ENCODE measurements around the gene YOD1.
A peak's percentile ranks its signal among the peaks of the same experiment; 100 is the strongest.

The YOD1 gene

DNA sequence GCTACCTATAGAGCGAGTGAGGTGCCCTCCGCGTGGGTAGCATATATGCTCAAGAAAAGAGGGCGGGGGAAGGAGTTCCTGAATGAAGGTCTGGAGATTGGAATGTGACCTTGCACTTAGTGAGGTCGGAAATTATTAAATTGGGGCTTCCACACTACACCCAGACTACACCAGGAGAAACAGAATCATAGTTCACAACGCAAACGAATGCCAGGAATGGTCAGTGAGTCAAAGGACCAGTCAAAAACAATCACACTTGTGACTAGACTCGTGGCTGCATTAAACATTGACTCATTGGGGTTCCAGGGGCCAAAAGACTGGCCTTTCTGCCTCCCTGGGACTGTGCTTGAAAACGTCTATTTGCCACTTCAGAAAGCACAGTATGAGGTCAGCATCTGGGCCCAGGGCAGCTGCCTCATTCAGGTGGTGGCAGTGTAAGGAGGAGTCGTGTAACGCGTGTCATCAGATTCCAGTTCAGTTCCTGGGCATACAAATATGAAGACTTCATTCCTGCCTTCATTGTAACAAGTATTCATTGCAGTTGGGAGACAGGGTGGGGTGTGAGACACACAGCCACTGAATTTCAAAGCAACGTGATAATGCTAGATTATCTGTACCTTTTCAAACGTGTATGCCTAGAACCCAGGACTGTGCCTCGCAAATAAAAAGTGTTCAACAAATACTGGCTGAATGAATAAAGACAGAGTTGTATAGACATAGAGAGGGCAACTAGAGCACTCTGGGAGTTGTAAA, at the start of gene YOD1:
TSS of gene YOD1 (minus strand) at position 18 of the 753 bp plus-strand sequence. CDS start 178 bp downstream, outside the sequence.
- no peak for DNase-seq

- no peak for DNase-seq
Measured at GRCh38 chr1:207097871-207098324, 46.9 kb upstream of the YOD1 start.

GRCh38 chr1:207093944-207094343, 42.9 kb upstream of the YOD1 start:
- no peak for DNase-seq

DNA sequence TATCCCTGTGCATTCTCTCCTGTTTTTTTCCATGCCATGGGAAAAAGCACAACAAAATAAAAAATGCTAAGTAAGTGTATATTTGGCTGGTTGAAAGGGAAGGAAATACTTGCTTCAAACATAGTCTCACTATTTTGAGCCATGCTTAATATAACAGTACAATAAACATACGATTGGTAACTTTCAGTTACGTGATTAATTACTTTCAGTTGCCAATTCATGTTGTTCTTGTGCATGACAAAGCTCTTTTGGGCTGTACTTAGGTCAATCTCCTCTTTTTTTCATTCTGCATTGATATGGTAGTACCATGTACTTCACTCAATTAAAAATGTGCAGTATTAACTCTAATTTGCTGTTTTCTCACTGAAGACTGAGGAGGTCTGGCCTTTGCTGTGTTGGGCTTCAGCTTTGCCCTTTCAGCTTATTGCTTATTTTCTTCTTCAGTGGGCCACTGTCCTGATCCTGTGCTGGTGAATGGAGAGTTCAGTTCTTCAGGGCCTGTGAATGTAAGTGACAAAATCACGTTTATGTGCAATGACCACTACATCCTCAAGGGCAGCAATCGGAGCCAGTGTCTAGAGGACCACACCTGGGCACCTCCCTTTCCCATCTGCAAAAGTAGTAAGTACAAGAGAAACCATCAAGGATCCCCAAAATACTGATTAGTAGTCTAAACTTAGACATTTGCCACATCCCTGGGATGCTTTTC, 40.3 kb upstream of the YOD1 start:
- DNase-seq = no peak

DNA sequence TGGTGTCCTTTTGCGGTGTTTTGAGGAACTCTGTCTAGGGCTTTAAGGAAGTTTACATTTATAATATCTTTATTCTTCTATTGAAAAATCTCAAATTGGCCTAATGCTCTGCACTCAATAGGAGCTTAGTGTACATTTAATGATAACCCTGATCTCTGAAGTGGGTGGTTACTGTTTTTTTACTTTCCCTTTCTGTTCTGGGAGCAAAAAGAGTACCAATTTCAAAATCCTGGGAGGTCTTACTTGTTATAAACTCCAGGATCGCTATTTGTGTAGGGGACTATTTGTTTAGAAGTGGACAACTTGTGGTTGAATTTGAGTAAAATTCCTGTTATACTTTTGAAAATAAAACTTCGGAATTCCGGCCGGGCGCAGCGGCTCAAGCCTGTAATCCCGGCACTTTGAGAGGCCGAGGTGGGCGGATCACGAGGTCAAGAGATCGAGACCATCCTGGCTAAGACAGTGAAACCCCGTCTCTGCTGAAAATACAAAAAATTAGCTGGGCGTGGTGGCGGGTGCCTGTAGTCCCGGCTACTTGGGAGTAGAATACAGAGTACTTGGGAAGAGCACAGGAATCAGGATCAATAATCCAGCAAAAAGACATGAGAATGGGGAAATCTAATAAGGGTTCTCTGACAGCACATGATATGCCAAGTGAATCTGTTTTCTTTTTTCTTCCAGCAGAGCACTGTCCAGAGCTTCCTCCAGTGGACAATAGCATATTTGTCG, 38.8 kb upstream of the YOD1 start:
- DNase-seq = no peak

GRCh38 chr1:207088701-207089626, 38.0 kb upstream of the YOD1 start, which contains the start of gene C4BPB:
Gene C4BPB, plus strand, starts transcription at chr1:207088860. Its CDS starts 672 bp downstream, at chr1:207089532.
- no peak for DNase-seq

DNA sequence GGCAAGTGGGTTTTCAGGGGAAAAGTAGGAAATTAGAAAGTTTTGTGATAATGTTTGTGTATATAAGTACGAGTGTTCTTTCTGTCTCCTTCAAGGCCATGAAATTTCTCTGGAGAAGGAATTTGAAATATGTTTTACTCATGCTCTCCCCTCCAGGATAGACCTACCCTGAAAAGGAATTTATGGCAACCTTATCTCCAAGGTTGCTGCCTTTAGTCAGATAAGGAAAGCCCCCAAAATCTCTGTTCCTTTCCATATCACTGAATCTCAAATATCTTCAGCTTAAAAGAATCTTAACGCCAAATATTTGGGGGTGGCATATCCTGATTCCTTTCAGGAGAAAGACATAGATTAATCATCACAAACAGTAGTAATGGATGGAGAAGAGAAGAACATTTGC, 37.2 kb upstream of the YOD1 start:
- DNase-seq = no peak

DNA sequence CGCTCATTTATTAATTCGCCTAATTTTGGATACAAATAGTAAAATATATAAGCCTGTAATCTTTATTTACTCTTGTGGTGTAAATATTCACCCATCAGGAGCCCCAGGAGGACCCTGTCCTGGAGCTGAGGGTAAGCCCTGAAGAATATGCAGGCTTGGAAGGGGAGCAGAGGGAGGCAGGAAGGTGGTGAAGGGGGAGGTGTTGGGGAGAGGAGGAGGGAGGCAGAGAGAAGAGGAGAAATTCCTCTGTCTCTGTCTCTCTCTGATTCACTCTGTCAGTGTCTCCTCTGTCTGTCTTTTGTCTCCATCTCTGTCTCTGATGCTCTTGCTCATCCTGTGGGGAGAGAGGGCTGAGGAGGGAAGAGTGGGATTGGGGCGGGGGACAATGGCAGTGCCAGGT, 34.9 kb upstream of the YOD1 start:
- no peak for DNase-seq

DNA sequence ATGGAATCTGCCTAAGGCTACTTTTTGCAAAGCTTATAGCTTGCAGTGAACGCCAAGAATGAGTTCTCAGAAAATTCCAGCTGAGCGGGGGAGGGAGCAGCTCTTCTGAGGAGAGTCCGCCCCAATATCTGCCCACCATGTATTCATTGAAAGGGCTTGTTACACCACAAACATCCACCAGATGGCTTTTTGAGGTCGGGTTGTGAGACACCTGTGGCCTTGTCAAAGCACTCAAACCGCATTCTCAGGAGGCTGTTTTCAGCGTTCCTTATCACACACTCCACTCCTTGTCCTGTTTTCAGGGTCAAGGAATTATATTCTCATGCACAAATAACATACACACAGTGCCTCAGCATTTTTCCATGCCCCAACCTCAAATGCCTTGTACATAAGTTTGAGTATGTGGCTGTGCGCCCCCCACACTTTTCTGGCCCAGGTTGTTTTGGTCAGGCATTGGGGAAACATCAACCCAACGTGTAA, 33.7 kb upstream of the YOD1 start:
- no peak for DNase-seq

GRCh38 chr1:207084232-207084631, 33.2 kb upstream of the YOD1 start:
- no peak for DNase-seq

DNA sequence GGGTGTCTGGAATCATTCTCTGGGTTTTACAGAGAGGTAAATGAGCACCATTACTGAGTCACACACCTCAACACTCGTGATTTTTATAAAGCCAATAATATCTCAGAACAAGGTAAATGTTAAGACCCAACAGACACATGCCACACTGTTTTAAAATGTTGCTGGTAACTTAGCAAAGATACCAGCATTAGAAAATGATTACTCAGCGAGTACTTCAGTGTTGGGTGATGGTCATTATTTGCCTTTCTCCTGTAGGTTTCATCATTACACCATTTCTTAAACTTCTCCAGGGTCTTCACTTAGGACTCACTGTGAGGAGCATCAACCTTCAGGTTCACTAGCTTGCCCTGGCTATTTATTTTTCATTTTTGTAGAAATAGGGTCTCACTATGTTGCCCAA, 30.8 kb upstream of the YOD1 start:
- no peak for DNase-seq

DNA sequence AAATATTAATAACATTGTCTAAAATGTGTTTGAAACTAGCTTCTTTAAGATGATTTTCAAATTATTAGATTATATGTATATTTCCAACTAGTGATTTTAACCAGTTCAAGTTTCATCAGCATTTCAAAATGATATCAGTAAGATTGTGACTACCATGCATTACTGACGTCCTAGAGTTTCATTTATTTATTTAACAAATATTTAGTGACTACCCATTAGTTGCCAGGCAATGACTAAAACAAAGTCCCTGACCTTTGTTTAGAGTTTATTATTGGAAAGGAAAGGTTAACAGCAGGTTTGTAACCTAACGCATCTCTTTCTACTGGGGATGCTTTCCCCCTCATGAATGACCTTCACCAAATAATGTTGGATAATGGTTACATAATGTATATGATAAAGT, 30.1 kb upstream of the YOD1 start:
- DNase-seq = no peak

GRCh38 chr1:207079706-207080241, 28.8 kb upstream of the YOD1 start:
- no peak for DNase-seq

- DNase-seq = no peak
Measured at GRCh38 chr1:207078578-207079132, 27.6 kb upstream of the YOD1 start.

GRCh38 chr1:207077470-207078377, 26.7 kb upstream of the YOD1 start:
- DNase-seq = peak; percentile 3

DNA sequence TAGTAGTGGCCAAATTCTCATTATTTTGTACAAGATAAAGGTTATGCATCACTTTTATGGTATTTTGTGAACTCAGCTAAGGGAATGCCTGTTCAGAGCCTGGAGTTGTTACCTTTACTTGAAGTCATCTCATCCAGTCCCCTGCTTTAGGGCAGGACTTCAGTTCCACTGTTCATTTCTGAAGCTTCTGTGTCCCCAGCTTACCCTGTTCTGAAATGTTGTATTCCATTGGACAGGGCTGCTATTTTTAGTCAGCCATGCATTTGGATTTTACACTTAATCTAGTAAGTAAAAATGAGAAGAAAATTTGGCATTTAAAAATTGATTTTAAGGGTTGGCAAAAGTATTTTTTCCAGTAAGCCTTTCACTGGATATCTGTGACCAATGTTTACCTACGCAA, 26.0 kb upstream of the YOD1 start:
- no peak for DNase-seq

GRCh38 chr1:207076181-207076955, 25.4 kb upstream of the YOD1 start:
- DNase-seq = no peak

DNA sequence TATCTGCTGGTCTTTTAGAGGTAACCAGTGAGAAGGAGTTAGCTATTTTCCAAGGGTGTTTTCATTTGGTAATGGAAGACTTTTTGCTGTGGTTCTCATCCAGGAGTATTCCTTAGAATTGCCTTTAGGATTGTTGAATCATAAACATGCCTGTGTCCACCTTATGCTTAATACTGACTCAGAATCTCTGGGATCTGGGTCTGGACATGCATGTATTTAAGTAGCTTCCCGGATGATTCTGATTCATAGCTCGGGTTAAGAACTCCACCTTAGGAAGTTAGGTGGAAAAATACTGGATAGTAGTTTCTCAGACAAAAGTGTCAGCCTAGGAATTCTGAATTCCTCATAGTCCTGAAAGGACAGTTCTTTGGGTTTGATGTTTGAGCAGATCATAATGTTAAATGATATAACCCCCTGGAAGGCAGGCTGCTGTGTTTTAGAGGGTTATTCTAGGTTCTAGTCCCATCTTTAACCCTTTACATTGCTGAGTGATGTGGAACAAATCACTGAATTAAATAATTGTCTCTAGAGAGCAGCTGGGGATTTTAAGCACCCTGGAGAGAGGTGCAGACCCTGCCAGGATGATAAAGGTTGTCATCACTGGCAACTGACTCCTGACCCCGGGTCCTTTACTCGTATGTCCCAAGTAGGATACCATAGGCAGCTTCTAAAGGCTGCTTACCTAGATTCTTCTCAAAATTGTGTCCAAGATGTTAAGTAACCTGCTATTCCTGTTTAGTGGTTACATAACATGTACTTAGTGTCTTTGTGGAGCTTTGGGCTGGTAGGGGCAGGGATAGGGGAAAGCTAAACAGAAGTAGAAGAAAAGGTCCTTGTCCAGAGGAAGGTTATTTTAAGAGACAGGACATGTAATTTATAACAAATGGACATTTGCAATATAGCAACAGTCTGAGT, 23.2 kb upstream of the YOD1 start:
- DNase-seq = no peak

DNA sequence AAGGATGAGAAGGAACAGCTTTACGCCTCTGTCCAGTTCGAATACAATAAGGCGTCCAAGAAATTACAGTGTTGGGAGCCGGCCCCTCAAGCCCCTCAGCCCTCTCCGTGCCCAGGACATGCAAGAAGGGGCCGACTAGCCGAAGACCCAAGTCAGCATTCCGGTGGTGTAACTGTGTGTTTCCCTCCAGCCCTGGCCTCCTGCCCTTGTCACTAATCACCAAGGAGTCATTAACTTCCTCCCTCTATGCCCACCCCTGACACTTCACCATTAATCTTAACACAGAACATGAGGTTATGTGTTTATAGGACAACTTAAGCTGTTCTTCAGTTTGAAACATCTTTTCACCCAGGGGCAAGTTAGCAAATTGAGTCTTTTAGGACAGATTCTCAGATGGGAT, 21.2 kb upstream of the YOD1 start:
- no peak for DNase-seq

All from NCI-H526 treated with DMSO at 0.1 percent for 48 hours (cell line).